ENCODE measurements around the gene MTHFD2L.

DNA sequence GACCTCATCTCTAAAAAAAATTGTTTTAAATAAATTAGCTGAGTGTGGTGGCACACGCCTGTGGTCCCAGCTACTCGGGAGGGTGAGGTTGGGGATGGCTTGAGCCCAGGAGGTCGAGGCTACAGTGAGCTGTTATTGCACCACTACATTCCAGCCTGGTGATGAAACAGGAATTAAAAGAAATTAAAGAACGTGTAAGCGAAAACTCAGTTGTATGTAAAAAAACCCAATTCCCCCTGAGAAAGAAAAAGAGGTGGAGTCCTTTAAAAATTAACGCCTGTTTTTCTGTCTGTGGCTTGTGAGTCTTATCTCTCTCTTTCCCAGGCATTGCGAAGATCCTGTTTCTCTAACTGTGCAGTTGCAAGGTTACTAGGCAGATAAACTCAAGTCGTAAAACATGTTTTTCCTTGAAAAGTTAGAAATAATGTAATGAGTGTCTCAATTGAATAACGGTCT, 172.4 kb downstream of the MTHFD2L start:
- TF ChIP-seq ZNF274 (IDR thresholded peaks at IDR 0.05; ENCODE audit: insufficient read depth, insufficient read length) (no peak), SMARCA5 (IDR thresholded peaks at IDR 0.05) (no peak), ZNF24 (IDR thresholded peaks at IDR 0.05) (no peak), STAT3 (IDR thresholded peaks at IDR 0.05; ENCODE audit: low read depth, low read length) (no peak), POLR2A (IDR thresholded peaks at IDR 0.05; ENCODE audit: low read depth, low read length) (no peak), BHLHE40 (IDR thresholded peaks at IDR 0.05; ENCODE audit: borderline replicate concordance in 1 of 2, low read depth in 2 of 2, low read length in 1 of 2) (no peak)
- TF ChIP-seq, protein P1, sequence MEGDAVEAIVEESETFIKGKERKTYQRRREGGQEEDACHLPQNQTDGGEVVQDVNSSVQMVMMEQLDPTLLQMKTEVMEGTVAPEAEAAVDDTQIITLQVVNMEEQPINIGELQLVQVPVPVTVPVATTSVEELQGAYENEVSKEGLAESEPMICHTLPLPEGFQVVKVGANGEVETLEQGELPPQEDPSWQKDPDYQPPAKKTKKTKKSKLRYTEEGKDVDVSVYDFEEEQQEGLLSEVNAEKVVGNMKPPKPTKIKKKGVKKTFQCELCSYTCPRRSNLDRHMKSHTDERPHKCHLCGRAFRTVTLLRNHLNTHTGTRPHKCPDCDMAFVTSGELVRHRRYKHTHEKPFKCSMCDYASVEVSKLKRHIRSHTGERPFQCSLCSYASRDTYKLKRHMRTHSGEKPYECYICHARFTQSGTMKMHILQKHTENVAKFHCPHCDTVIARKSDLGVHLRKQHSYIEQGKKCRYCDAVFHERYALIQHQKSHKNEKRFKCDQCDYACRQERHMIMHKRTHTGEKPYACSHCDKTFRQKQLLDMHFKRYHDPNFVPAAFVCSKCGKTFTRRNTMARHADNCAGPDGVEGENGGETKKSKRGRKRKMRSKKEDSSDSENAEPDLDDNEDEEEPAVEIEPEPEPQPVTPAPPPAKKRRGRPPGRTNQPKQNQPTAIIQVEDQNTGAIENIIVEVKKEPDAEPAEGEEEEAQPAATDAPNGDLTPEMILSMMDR (IDR thresholded peaks at IDR 0.05 in 2 of 3, conservative IDR thresholded peaks at IDR 0.05 in 1 of 3; ENCODE audit: control insufficient read depth in 2 of 3, extremely low read depth in 1 of 3, insufficient read depth in 1 of 3, low read depth in 3 of 3, low read length in 3 of 3), result no peak
- TF ChIP-seq, protein P2, sequence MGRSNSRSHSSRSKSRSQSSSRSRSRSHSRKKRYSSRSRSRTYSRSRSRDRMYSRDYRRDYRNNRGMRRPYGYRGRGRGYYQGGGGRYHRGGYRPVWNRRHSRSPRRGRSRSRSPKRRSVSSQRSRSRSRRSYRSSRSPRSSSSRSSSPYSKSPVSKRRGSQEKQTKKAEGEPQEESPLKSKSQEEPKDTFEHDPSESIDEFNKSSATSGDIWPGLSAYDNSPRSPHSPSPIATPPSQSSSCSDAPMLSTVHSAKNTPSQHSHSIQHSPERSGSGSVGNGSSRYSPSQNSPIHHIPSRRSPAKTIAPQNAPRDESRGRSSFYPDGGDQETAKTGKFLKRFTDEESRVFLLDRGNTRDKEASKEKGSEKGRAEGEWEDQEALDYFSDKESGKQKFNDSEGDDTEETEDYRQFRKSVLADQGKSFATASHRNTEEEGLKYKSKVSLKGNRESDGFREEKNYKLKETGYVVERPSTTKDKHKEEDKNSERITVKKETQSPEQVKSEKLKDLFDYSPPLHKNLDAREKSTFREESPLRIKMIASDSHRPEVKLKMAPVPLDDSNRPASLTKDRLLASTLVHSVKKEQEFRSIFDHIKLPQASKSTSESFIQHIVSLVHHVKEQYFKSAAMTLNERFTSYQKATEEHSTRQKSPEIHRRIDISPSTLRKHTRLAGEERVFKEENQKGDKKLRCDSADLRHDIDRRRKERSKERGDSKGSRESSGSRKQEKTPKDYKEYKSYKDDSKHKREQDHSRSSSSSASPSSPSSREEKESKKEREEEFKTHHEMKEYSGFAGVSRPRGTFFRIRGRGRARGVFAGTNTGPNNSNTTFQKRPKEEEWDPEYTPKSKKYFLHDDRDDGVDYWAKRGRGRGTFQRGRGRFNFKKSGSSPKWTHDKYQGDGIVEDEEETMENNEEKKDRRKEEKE (IDR thresholded peaks at IDR 0.05), result no peak
